ENCODE measurements around the gene EDIL3.

DNA sequence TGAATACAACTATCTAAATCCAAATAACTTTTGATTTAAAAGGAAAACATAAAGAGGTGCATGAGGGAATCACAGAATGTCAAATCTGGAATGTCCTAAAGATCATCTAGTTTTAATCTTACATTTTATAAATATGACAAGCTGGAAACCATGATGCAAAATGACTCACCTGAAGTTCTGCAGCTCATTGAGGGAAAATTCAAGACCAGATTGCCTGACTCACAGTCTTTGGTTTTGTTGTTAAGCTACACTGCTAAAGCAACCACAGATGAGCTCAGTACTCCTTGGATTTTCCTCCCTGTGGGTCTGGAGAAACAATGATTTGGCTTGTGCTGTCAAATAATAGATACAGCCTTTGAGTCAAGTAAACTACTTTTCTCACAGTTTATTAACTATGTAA lies 19.1 kb upstream of the EDIL3 start:
- TF ChIP-seq, protein P1, sequence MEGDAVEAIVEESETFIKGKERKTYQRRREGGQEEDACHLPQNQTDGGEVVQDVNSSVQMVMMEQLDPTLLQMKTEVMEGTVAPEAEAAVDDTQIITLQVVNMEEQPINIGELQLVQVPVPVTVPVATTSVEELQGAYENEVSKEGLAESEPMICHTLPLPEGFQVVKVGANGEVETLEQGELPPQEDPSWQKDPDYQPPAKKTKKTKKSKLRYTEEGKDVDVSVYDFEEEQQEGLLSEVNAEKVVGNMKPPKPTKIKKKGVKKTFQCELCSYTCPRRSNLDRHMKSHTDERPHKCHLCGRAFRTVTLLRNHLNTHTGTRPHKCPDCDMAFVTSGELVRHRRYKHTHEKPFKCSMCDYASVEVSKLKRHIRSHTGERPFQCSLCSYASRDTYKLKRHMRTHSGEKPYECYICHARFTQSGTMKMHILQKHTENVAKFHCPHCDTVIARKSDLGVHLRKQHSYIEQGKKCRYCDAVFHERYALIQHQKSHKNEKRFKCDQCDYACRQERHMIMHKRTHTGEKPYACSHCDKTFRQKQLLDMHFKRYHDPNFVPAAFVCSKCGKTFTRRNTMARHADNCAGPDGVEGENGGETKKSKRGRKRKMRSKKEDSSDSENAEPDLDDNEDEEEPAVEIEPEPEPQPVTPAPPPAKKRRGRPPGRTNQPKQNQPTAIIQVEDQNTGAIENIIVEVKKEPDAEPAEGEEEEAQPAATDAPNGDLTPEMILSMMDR (IDR thresholded peaks at IDR 0.05) = no peak
- no peak for TF ChIP-seq POLR2A (IDR thresholded peaks at IDR 0.05)

Data from esophagus squamous epithelium (tissue), 4 donors.